ENCODE data around the gene TXNDC5. TPM values are rescaled to one million over a fixed set of nuclear protein-coding genes. Genes with fewer than 3 reads are reported as not detected.
"Not testable (repeated sequence)": the region's sequence is repeated elsewhere in the genome, so short reads cannot be mapped to it uniquely, and the experiment has no call there.

The TXNDC5 gene
- total RNA-seq, 1 experiment from 2014 or later = 128 TPM

DNA sequence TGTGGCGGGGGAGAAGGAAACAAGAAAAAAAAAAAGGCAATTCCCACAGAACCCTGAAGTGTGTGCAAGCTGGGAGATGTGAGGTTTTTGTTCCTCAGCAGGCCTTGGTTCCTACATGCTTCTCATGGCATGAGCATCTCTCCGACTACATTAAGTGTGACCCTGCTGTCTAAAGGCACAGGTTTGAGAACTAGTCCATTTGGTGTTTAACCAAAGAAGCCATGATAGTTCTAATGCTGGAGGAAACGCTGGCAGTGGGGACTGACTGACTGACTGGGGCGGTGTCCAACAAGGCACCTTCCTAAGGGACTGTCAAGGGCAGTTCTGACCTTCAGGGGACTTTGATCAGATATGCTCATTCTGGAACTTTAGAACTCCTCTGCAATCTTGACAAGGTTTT is 3.8 kb downstream of the TXNDC5 start:
- Histone ChIP-seq H3K4me1 (peaks cover 3% of the 10 kb centered on the region; the same call in 1 of the 2 replicates), H3K36me3 (peaks cover 12% of the 10 kb centered on the region; the same call in 1 of the 2 replicates), H3K9me3 (replicated peaks) (no peaks in the 10 kb centered on the region), H3K4me3 (no peak overlapping the region), H3K27ac (no peak overlapping the region), H3K27me3 (no peaks in the 10 kb centered on the region)
- no peak for DNase-seq

GRCh38 chr6:7905416-7905815 is 5.2 kb downstream of the TXNDC5 start:
- H3K9me3 ChIP-seq (replicated peaks) = no peaks in the 10 kb centered on the region
- H3K4me3 ChIP-seq = no peak overlapping the region
- no peak overlapping the region for H3K27ac ChIP-seq
- no peak for DNase-seq
- H3K36me3 ChIP-seq = peaks cover 12% of the 10 kb centered on the region; the same call in 1 of the 2 replicates
- H3K4me1 ChIP-seq = no peaks in the 10 kb centered on the region; the same call in 1 of the 2 replicates
- H3K27me3 ChIP-seq = no peaks in the 10 kb centered on the region

GRCh38 chr6:7904654-7905319 is 5.8 kb downstream of the TXNDC5 start:
- Histone ChIP-seq H3K4me3 (no peak overlapping the region), H3K4me1 (no peaks in the 10 kb centered on the region; the same call in 1 of the 2 replicates), H3K36me3 (peaks cover 12% of the 10 kb centered on the region; the same call in 1 of the 2 replicates), H3K9me3 (replicated peaks) (no peaks in the 10 kb centered on the region), H3K27me3 (no peaks in the 10 kb centered on the region), H3K27ac (no peak overlapping the region)
- no peak for DNase-seq

DNA sequence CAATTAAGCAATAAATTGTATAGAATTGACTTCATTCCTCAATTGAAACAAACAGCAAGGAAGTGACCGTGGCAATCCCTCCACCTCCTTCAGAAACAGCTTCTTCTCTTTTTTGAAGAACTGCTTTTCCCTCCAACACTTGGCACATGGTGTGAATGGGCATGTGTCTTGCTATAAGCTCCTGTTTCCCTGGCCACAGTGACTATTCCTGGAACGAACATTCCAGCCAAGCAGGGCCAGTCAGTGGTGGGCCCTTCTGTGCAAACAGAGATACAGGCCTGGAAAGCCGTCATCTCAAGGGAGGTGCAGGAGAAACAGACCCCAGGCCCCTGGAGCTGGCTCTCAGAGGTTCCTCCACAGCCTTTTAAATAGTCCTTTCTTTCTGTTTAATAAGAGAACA is 6.9 kb downstream of the TXNDC5 start:
- H3K36me3 ChIP-seq = peaks cover 12% of the 10 kb centered on the region; the same call in 1 of the 2 replicates

DNA sequence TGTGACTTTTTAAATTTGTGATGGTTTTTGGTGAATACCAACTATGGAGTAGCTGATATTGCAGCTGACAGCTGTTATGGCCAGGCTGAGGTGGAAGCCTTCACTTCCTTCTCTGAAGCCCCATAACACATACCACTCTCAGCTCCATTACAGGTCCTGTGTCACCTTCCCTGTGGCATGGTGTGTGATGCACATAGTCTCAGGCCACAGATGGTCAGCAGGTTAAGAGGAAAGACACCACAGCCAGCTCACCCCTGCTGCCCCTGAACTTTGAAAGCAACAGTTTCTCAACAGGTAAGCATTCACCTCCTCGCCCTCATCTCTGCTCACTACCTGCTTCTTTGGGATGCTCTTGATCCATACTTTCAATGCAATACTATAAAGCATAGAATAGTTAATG is 7.7 kb downstream of the TXNDC5 start:
- Histone ChIP-seq H3K27me3 (no peaks in the 10 kb centered on the region), H3K27ac (no peak overlapping the region), H3K36me3 (peaks cover 12% of the 10 kb centered on the region; the same call in 1 of the 2 replicates), H3K4me3 (no peak overlapping the region), H3K4me1 (no peaks in the 10 kb centered on the region), H3K9me3 (replicated peaks) (no peaks in the 10 kb centered on the region)
- DNase-seq = no peak

More for the DNA sequence above, 6.9 kb downstream of the TXNDC5 start:
- Histone ChIP-seq H3K9me3 (replicated peaks) (no peaks in the 10 kb centered on the region), H3K27me3 (no peaks in the 10 kb centered on the region), H3K4me1 (no peaks in the 10 kb centered on the region), H3K27ac (no peak overlapping the region), H3K4me3 (no peak overlapping the region)
- no peak for DNase-seq

DNA sequence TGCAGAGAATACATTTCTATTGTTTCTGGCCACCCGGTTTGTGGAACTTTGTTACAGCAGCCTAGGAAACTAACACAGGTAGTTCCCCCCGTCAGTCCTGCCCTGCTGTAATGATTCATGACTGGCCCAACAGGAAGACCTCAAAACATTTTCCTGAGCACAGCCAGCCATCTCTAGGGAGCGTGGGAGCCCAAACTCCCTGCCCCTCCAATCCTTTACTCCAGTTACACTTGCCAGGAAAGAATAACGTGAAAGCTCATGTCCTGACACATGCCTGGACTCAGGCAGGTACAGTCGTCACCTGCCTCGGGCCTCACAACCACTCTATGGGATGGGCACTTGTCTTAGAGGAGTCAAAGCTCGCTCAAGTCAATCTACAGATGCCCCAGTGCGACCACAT is 8.4 kb downstream of the TXNDC5 start:
- no peak overlapping the region for H3K4me3 ChIP-seq
- peaks cover 12% of the 10 kb centered on the region; the same call in 1 of the 2 replicates for H3K36me3 ChIP-seq
- no peaks in the 10 kb centered on the region for H3K9me3 ChIP-seq (replicated peaks)
- DNase-seq = no peak
- no peak overlapping the region for H3K27ac ChIP-seq
- no peaks in the 10 kb centered on the region for H3K4me1 ChIP-seq
- H3K27me3 ChIP-seq = no peaks in the 10 kb centered on the region

- Histone ChIP-seq H3K4me1 (no peaks in the 10 kb centered on the region), H3K36me3 (peaks cover 12% of the 10 kb centered on the region; the same call in 1 of the 2 replicates), H3K4me3 (no peak overlapping the region), H3K27ac (no peak overlapping the region), H3K27me3 (no peaks in the 10 kb centered on the region), H3K9me3 (replicated peaks) (no peaks in the 10 kb centered on the region)
- no peak for DNase-seq
Observed at GRCh38 chr6:7901780-7902179, 8.8 kb downstream of the TXNDC5 start.

- Histone ChIP-seq H3K27ac (no peak overlapping the region), H3K9me3 (replicated peaks) (no peaks in the 10 kb centered on the region), H3K27me3 (no peaks in the 10 kb centered on the region), H3K4me3 (no peak overlapping the region), H3K4me1 (no peaks in the 10 kb centered on the region), H3K36me3 (peaks cover 13% of the 10 kb centered on the region; the same call in 1 of the 2 replicates)
- no peak for DNase-seq
Observed at GRCh38 chr6:7901056-7901455, 9.5 kb downstream of the TXNDC5 start.

DNA sequence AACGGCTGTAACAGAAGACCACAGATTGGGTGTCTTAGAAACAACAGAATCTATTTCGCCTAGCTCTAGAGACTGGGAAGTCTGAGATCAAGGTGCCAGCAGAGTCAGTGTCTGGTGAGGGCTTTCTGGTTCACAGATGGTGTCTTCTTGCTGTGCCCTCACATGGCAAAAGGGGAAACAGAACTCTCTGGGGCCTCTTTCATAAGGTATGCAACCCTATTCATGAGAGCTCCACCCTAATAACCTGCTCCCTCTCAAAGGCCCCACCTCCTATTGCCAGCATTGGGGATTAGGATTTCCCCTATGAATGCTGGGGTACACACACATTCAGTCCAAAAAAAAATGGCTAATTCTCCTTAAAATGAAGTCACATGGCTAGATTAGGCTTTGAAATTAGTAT is 10.0 kb downstream of the TXNDC5 start:
- no peak for DNase-seq
- H3K36me3 ChIP-seq = peaks cover 15% of the 10 kb centered on the region; the same call in 1 of the 2 replicates
- H3K9me3 ChIP-seq (replicated peaks) = no peaks in the 10 kb centered on the region
- no peak overlapping the region for H3K4me3 ChIP-seq
- no peaks in the 10 kb centered on the region for H3K27me3 ChIP-seq
- no peak overlapping the region for H3K27ac ChIP-seq
- H3K4me1 ChIP-seq = no peaks in the 10 kb centered on the region

DNA sequence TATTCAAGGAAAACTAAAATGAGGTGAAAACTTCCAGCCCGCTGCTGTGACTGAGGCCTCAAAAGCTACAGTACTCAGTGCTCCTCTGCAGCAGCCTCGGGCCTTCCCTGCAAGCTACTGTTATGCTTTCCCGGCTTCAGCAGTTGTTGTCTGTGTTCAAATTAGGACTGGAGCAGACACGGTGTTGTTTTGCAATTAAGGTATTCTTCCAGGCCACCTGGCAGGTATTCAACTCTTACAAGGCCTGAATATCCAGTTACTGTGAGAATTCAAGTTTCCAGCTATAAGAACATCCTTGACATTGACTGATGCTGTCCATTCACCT is 10.7 kb downstream of the TXNDC5 start:
- Histone ChIP-seq H3K4me3 (no peak overlapping the region), H3K27me3 (no peaks in the 10 kb centered on the region), H3K9me3 (replicated peaks) (no peaks in the 10 kb centered on the region), H3K4me1 (no peaks in the 10 kb centered on the region), H3K27ac (no peak overlapping the region), H3K36me3 (peaks cover 15% of the 10 kb centered on the region; the same call in 1 of the 2 replicates)
- DNase-seq = no peak

DNA sequence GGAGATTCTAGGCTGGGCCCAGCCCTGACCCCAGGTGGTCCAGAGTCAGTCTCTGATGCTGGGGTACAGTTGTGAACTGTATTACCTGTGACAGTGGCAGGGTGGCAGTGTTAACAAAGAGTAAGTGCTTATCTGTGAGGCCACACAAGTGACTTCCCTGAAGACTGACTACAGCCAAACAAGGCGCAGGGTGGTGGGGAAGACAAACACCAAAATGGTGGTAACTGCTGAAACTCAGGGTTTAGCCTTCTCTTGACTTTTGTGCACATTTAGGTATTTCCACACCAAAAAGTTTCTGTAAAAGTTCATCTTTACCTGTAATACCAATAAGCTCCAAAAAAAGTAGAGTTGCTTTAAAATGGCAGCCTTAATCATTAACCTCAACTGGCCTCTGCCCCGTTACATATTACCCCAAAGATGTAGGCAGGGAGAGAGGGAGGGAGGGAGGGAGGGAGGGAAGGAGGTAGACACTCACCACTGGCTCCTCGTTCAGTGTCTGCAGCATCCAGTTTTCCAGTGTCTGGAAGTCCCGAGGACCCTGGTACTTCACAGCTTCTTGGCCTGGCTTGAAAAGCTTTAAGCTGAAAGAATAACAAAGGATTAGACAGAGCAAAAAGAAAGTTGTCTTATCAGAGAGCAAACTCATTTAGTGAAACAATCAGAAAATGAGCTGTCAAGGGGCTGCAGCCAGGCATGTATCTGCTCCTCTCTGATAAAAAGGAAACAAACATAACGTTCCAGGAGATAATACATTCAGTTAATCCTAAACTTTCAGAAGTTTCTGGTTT is 11.3 kb downstream of the TXNDC5 start:
- Histone ChIP-seq H3K36me3 (peaks cover 18% of the 10 kb centered on the region; the same call in 1 of the 2 replicates), H3K4me1 (no peaks in the 10 kb centered on the region), H3K4me3 (no peak overlapping the region), H3K9me3 (replicated peaks) (no peaks in the 10 kb centered on the region), H3K27ac (no peak overlapping the region), H3K27me3 (no peaks in the 10 kb centered on the region)
- no peak for DNase-seq

DNA sequence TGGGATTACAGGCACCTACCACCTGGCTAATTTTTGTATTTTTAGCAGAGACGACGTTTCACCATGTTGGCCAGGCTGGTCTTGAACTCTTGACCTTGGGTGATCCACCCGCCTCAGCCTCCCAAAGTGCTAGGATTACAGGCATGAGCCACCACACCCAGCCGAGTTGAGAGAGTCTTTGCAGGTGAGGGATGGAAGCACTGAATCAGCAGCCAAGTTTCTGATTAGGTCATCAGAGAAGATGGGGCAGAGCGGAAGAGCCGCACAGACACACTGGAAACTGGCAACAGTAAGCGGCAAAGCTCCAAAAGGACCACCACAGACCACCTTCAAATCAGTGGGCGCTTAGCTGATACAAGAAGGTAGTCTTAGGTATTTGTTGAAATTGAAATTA is 12.4 kb downstream of the TXNDC5 start:
- not testable (repeated sequence) for H3K27ac ChIP-seq; H3K4me1 ChIP-seq; H3K9me3 ChIP-seq (replicated peaks); H3K27me3 ChIP-seq; H3K4me3 ChIP-seq; DNase-seq
- H3K36me3 ChIP-seq = peaks cover 14% of the 10 kb centered on the region; the same call in 1 of the 2 replicates

DNA sequence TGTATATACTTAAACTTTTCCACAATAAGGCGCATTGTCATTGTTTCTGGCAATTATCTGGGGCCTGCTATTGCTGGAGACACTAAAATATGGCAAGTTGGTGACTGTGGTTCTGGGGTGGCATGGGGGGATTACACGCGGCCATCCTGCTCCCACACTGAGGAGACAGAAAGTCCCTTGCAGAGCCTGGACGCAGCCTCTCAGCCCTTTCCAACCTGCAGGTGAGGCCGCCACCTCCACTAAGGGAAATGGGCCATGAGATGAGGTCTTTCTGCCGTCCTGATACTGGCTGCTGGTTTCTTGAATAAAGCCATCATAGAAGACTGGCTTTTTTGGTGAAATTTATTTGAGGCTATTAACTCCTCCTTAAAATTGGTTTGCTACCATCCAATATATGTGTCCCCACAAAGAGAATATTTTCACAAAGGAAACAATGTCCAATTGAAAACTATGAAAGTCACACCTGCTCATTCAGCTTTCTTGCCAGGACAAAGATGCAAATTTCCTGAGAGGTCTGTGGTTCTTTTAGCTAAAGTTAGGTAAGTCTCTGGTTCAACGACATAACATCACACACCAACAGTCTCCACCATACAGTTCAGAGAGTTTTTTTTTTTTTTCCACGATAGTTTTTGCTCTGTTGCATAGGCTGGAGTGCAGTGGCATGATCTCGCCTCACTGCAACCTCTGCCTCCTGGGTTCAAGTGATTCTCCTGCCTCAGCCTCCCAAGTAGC is 13.0 kb downstream of the TXNDC5 start:
- no peaks in the 10 kb centered on the region for H3K9me3 ChIP-seq (replicated peaks)
- no peak for DNase-seq
- H3K4me1 ChIP-seq = no peaks in the 10 kb centered on the region
- no peaks in the 10 kb centered on the region for H3K27me3 ChIP-seq
- peaks cover 8% of the 10 kb centered on the region; the same call in 1 of the 2 replicates for H3K36me3 ChIP-seq
- no peak overlapping the region for H3K4me3 ChIP-seq
- no peak overlapping the region for H3K27ac ChIP-seq

DNA sequence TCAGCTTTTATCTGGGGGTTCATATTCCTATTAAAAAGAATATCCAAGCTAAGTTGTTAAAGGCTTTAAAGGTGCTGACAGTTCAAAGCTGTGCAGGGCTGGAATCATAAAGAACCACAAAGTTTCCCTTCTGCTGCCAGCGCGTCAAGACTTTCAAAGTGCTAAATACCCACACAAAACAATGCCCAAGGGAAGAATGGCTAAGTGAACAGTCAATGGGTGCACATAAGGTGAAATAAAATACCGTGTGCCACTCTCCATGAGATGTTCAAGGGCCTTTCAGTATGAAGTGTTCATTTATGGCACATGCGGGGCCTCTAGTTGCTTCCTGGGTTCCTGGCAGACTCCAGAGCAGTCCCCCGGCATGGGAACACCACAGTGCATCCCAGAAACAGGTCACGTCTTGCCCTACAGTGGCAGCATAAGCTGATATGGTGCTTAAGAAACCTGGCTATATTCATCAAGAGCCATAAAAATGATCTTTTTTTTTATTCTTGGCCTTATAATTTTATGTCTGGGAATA is 14.1 kb downstream of the TXNDC5 start:
- Histone ChIP-seq H3K27ac (no peak overlapping the region), H3K9me3 (replicated peaks) (no peaks in the 10 kb centered on the region), H3K4me1 (no peaks in the 10 kb centered on the region), H3K36me3 (peaks cover 7% of the 10 kb centered on the region; the same call in 1 of the 2 replicates), H3K27me3 (no peaks in the 10 kb centered on the region), H3K4me3 (no peak overlapping the region)
- DNase-seq = no peak

- peaks cover 7% of the 10 kb centered on the region; the same call in 1 of the 2 replicates for H3K36me3 ChIP-seq
- H3K4me3 ChIP-seq = no peak overlapping the region
- no peaks in the 10 kb centered on the region for H3K9me3 ChIP-seq (replicated peaks)
- no peak overlapping the region for H3K27ac ChIP-seq
- no peaks in the 10 kb centered on the region for H3K4me1 ChIP-seq
- no peak for DNase-seq
- H3K27me3 ChIP-seq = no peaks in the 10 kb centered on the region
Observed at GRCh38 chr6:7895125-7895423, 15.5 kb downstream of the TXNDC5 start.
